HG03039 (cell line): ENCODE results near the gene EHBP1.
"Not testable (repeated sequence)": the region's sequence is repeated elsewhere in the genome, so short reads cannot be mapped to it uniquely, and the experiment has no call there.

ENCODE experiments used
- ATAC-seq: cut with Tn5 transposase; IDR thresholded peaks from one replicate; pipeline ENCODE4 v1.9.1; 2021; ENCODE audit warnings: mild to moderate bottlenecking, moderate library complexity; ENCODE audit not compliant: unreplicated experiment

Gene EHBP1

GRCh38 chr2:62704654-62705006 lies 883 bp upstream of the EHBP1 start:
- ATAC-seq, result no peak

- no peak for ATAC-seq
Observed at GRCh38 chr2:62705859-62706720, 577 bp downstream of the EHBP1 start.

GRCh38 chr2:62706721-62707521 lies 1.4 kb downstream of the EHBP1 start:
- no peak for ATAC-seq

- no peak for ATAC-seq
Observed at GRCh38 chr2:62708751-62709150, 3.2 kb downstream of the EHBP1 start.

- ATAC-seq, result no peak
Observed at GRCh38 chr2:62711832-62712494, 6.5 kb downstream of the EHBP1 start.

GRCh38 chr2:62713196-62713595 lies 7.7 kb downstream of the EHBP1 start:
- ATAC-seq, result not testable (repeated sequence)

GRCh38 chr2:62713837-62714236 lies 8.3 kb downstream of the EHBP1 start:
- ATAC-seq, result no peak

GRCh38 chr2:62716768-62717167 lies 11.3 kb downstream of the EHBP1 start:
- ATAC-seq, result no peak

GRCh38 chr2:62717503-62718081 lies 12.1 kb downstream of the EHBP1 start:
- ATAC-seq, result no peak

GRCh38 chr2:62718225-62718822 lies 12.8 kb downstream of the EHBP1 start:
- no peak for ATAC-seq

- no peak for ATAC-seq
Observed at GRCh38 chr2:62719757-62720156, 14.2 kb downstream of the EHBP1 start.

GRCh38 chr2:62722679-62723078 lies 17.2 kb downstream of the EHBP1 start:
- ATAC-seq, result no peak

GRCh38 chr2:62723253-62723652 lies 17.7 kb downstream of the EHBP1 start:
- no peak for ATAC-seq

- no peak for ATAC-seq
Observed at GRCh38 chr2:62724106-62724505, 18.6 kb downstream of the EHBP1 start.

GRCh38 chr2:62724886-62725711 lies 19.6 kb downstream of the EHBP1 start:
- no peak for ATAC-seq

- no peak for ATAC-seq
Observed at GRCh38 chr2:62725712-62726055, 20.2 kb downstream of the EHBP1 start.

GRCh38 chr2:62727259-62727867 lies 21.9 kb downstream of the EHBP1 start:
- no peak for ATAC-seq

GRCh38 chr2:62727876-62728566 lies 22.5 kb downstream of the EHBP1 start:
- ATAC-seq, result no peak

- no peak for ATAC-seq
Observed at GRCh38 chr2:62731275-62731674, 25.8 kb downstream of the EHBP1 start.
